HEK293 (cell line): ENCODE results near the gene DIP2B.

Experiments
- CTCF ChIA-PET: fragments of 350-600 bp; formaldehyde crosslinking; extraction: SDS; loops from one replicate; lab custom pipeline; 2021; ENCODE audit warnings: antibody characterized with exemption; lab: Yijun Ruan, JAX
- POLR2A ChIA-PET: fragments of 300-600 bp; formaldehyde crosslinking; extraction: SDS; loops from one replicate; lab custom pipeline; 2020; ENCODE audit warnings: antibody characterized with exemption, inconsistent platforms; lab: Yijun Ruan, JAX
- H3K27ac ChIP-seq: fragments of 200-500 bp; sonication (Bioruptor generic); 2 replicates; pipeline ENCODE4 v1.5.1; 2014; ENCODE audit warnings: low read depth, low read length, control low read depth, inconsistent platforms; ENCODE audit errors: extremely low read depth
- H3K36me3 ChIP-seq, 2 experiments: fragments of 200-500 bp in 1 of 2; sonication (Bioruptor generic) in 1 of 2; 1 replicate in 1 of 2; 2 replicates in 1 of 2; pipeline ENCODE4 v1.5.1; 2014 to 2017; ENCODE audit warnings: inconsistent platforms in 2 of 2, low read length in 2 of 2; ENCODE audit not compliant: control insufficient read depth in 2 of 2, insufficient read depth in 1 of 2
- H3K4me1 ChIP-seq: fragments of 200-500 bp; sonication (Bioruptor generic); 2 replicates; pipeline ENCODE4 v1.5.1; 2014; ENCODE audit warnings: mild to moderate bottlenecking, low read length, inconsistent platforms; ENCODE audit not compliant: control insufficient read depth, insufficient read depth
- H3K4me3 ChIP-seq: 2 replicates; pipeline ENCODE4 v1.5.1; 2011; ENCODE audit warnings: low read depth, mild to moderate bottlenecking, control low read depth, low read length, moderate library complexity
- H3K9me3 ChIP-seq: fragments of 200-500 bp; sonication (Bioruptor generic); 2 replicates; pipeline ENCODE4 v1.5.1; 2014; ENCODE audit warnings: low read depth, low read length, inconsistent platforms; ENCODE audit not compliant: control insufficient read depth, insufficient read depth
- KLF1 ChIP-seq: fragments of 450-650 bp; formaldehyde crosslinking; IDR thresholded peaks from 2 replicates; pipeline ENCODE4 v1.5.1; 2016; ENCODE audit warnings: missing biosample characterization, missing genetic modification characterization
- KLF8 ChIP-seq: fragments of 450-650 bp; formaldehyde crosslinking; IDR thresholded peaks from 2 replicates; pipeline ENCODE4 v1.5.1; 2016; ENCODE audit warnings: missing biosample characterization, missing genetic modification characterization
- SCRT1 ChIP-seq: fragments of 450-650 bp; formaldehyde crosslinking; IDR thresholded peaks from 2 replicates; pipeline ENCODE4 v1.5.1; 2016; ENCODE audit warnings: missing biosample characterization, missing genetic modification characterization, borderline replicate concordance
- SCRT2 ChIP-seq: fragments of 450-650 bp; formaldehyde crosslinking; IDR thresholded peaks from 2 replicates; pipeline ENCODE4 v1.5.1; 2016; ENCODE audit warnings: missing biosample characterization, missing genetic modification characterization
- SP7 ChIP-seq: fragments of 450-650 bp; formaldehyde crosslinking; IDR thresholded peaks from 2 replicates; pipeline ENCODE4 v1.5.1; 2016; ENCODE audit warnings: missing biosample characterization, missing genetic modification characterization
- TRIM28 ChIP-seq: IDR thresholded peaks from 2 replicates; pipeline ENCODE4 v1.6.1; 2011; ENCODE audit warnings: low read length, control low read depth, borderline replicate concordance
- ZBTB17 ChIP-seq: fragments of 450-650 bp; formaldehyde crosslinking; IDR thresholded peaks from 2 replicates; pipeline ENCODE4 v1.5.1; 2016; ENCODE audit warnings: missing biosample characterization, missing genetic modification characterization
- ZNF175 ChIP-seq: fragments of 450-650 bp; formaldehyde crosslinking; IDR thresholded peaks from 2 replicates; pipeline ENCODE4 v1.5.1; 2016; ENCODE audit warnings: missing biosample characterization, missing genetic modification characterization
- ZNF211 ChIP-seq: fragments of 450-650 bp; formaldehyde crosslinking; IDR thresholded peaks from 2 replicates; pipeline ENCODE4 v1.5.1; 2016; ENCODE audit warnings: low read depth, missing biosample characterization, missing genetic modification characterization
- ZNF23 ChIP-seq: fragments of 450-650 bp; formaldehyde crosslinking; IDR thresholded peaks from 2 replicates; pipeline ENCODE4 v1.5.1; 2016; ENCODE audit warnings: missing biosample characterization, missing genetic modification characterization, borderline replicate concordance
- ZNF24 ChIP-seq: fragments of 450-650 bp; formaldehyde crosslinking; IDR thresholded peaks from 2 replicates; pipeline ENCODE4 v1.5.1; 2016; ENCODE audit warnings: missing biosample characterization, missing genetic modification characterization
- ZNF292 ChIP-seq: fragments of 450-650 bp; formaldehyde crosslinking; IDR thresholded peaks from 2 replicates; pipeline ENCODE4 v1.5.1; 2016; ENCODE audit warnings: low read depth, missing biosample characterization, missing genetic modification characterization, borderline replicate concordance
- ZNF324 ChIP-seq: fragments of 450-650 bp; formaldehyde crosslinking; IDR thresholded peaks from 2 replicates; pipeline ENCODE4 v1.5.1; 2016; ENCODE audit warnings: missing biosample characterization, missing genetic modification characterization
- ZNF366 ChIP-seq: fragments of 450-650 bp; formaldehyde crosslinking; conservative IDR thresholded peaks from 2 replicates; pipeline ENCODE4 v1.5.1; 2016; ENCODE audit warnings: missing biosample characterization, missing genetic modification characterization
- ZNF423 ChIP-seq: fragments of 450-650 bp; formaldehyde crosslinking; IDR thresholded peaks from 2 replicates; pipeline ENCODE4 v1.5.1; 2016; ENCODE audit warnings: missing biosample characterization, missing genetic modification characterization
- ZNF555 ChIP-seq: fragments of 450-650 bp; formaldehyde crosslinking; conservative IDR thresholded peaks from 2 replicates; pipeline ENCODE4 v1.5.1; 2017; ENCODE audit warnings: missing biosample characterization, mild to moderate bottlenecking, missing genetic modification characterization, inconsistent platforms
- ZNF571 ChIP-seq: fragments of 450-650 bp; formaldehyde crosslinking; IDR thresholded peaks from 2 replicates; pipeline ENCODE4 v1.5.0; 2017; ENCODE audit warnings: missing biosample characterization, missing genetic modification characterization
- ZNF596 ChIP-seq: fragments of 450-650 bp; IDR thresholded peaks from 2 replicates; pipeline ENCODE4 v1.5.0; 2018; ENCODE audit warnings: missing biosample characterization, mild to moderate bottlenecking, missing genetic modification characterization, moderate library complexity
- ZSCAN30 ChIP-seq: fragments of 450-650 bp; IDR thresholded peaks from 2 replicates; pipeline ENCODE4 v1.5.1; 2018; ENCODE audit warnings: missing biosample characterization, mild to moderate bottlenecking, missing genetic modification characterization, moderate library complexity
- TF ChIP-seq, protein P1 (sequence below): fragments of 450-650 bp; formaldehyde crosslinking; conservative IDR thresholded peaks from 2 replicates; pipeline ENCODE4 v1.5.1; 2016; ENCODE audit warnings: low read depth, missing biosample characterization, missing genetic modification characterization
- TF ChIP-seq, protein P2 (sequence below): fragments of 450-650 bp; formaldehyde crosslinking; IDR thresholded peaks from 2 replicates; pipeline ENCODE4 v1.5.1; 2016; ENCODE audit warnings: missing biosample characterization, missing genetic modification characterization
- TF ChIP-seq, protein P3 (sequence below): fragments of 450-650 bp; formaldehyde crosslinking; IDR thresholded peaks from 2 replicates; pipeline ENCODE4 v1.5.1; 2017; ENCODE audit warnings: missing biosample characterization, missing genetic modification characterization
- TF ChIP-seq, protein P4 (sequence below): fragments of 450-650 bp; formaldehyde crosslinking; IDR thresholded peaks from 2 replicates; pipeline ENCODE4 v1.5.1; 2016; ENCODE audit warnings: missing biosample characterization, missing genetic modification characterization

DIP2B gene

DNA sequence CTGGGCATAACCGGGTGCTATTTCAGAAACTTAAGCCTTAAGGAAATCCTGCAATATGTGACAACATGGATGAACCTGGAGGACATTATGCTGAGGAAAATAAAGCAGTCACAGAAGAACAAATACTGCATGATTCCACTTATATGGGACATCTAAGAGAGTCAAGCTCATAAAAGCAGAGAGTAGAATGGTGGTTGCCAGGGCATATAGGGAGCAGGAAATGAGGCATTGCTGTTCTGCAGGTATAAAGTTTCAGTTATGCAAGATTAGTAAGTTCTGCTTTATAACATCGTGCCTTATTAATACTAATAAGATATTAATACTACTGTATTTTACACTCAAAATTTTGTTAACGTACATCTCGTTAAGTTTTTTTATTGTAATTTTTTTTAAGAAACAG, 134.9 kb downstream of the DIP2B start (continued):
- TF ChIP-seq, protein P1, sequence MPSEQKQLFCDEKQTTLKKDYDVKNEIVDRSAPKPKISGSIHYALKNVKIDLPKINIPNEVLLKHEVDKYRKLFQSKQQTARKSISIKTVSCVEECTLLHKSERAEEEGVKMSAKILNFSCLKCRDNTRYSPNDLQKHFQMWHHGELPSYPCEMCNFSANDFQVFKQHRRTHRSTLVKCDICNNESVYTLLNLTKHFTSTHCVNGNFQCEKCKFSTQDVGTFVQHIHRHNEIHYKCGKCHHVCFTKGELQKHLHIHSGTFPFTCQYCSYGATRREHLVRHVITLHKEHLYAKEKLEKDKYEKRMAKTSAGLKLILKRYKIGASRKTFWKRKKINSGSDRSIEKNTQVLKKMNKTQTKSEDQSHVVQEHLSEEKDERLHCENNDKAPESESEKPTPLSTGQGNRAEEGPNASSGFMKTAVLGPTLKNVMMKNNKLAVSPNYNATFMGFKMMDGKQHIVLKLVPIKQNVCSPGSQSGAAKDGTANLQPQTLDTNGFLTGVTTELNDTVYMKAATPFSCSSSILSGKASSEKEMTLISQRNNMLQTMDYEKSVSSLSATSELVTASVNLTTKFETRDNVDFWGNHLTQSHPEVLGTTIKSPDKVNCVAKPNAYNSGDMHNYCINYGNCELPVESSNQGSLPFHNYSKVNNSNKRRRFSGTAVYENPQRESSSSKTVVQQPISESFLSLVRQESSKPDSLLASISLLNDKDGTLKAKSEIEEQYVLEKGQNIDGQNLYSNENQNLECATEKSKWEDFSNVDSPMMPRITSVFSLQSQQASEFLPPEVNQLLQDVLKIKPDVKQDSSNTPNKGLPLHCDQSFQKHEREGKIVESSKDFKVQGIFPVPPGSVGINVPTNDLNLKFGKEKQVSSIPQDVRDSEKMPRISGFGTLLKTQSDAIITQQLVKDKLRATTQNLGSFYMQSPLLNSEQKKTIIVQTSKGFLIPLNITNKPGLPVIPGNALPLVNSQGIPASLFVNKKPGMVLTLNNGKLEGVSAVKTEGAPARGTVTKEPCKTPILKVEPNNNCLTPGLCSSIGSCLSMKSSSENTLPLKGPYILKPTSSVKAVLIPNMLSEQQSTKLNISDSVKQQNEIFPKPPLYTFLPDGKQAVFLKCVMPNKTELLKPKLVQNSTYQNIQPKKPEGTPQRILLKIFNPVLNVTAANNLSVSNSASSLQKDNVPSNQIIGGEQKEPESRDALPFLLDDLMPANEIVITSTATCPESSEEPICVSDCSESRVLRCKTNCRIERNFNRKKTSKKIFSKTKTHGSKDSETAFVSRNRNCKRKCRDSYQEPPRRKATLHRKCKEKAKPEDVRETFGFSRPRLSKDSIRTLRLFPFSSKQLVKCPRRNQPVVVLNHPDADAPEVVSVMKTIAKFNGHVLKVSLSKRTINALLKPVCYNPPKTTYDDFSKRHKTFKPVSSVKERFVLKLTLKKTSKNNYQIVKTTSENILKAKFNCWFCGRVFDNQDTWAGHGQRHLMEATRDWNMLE (tag by site-specific recombination): no peak
- TF ChIP-seq SCRT2 (tag by site-specific recombination) (no peak), ZNF423 (tag by site-specific recombination) (no peak), ZNF596 (tag by site-specific recombination) (no peak), ZNF211 (tag by site-specific recombination) (no peak), ZSCAN30 (tag by site-specific recombination) (no peak), ZNF23 (tag by site-specific recombination) (no peak), ZBTB17 (tag by site-specific recombination) (no peak), ZNF24 (no peak)
- TF ChIP-seq, protein P2, sequence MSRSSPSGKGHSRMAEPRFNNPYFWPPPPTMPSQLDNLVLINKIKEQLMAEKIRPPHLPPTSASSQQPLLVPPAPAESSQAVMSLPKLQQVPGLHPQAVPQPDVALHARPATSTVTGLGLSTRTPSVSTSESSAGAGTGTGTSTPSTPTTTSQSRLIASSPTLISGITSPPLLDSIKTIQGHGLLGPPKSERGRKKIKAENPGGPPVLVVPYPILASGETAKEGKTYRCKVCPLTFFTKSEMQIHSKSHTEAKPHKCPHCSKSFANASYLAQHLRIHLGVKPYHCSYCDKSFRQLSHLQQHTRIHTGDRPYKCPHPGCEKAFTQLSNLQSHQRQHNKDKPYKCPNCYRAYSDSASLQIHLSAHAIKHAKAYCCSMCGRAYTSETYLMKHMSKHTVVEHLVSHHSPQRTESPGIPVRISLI (tag by site-specific recombination): no peak

DNA sequence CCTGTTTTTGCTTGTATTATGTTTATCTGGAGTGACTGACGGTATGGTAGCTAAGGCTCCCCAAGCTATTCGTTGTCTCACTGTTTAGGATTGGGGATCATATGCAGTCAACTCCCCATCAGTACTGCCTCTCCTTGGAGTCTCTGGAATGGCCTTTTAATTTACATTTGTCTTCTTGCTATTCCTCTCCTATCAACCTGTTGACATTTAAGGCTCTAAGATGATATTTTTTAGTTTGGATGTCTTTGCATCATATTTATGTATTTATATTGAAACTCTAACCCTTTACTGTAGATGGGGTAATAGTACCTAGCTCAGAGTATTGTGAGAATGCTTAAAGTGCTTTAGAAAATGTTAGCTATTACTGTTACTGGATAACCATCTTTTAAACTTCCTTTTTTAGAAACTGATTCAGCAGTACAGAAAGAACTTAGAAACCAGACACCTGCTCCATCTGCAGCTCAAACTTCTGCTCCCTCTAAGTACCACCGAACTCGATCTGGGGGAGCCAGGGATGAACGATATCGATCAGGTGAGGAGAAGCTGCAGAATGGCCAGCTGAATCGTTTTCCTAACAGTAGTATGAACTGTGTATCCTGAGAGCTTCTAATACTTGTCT, 135.6 kb downstream of the DIP2B start:
- CTCF ChIA-PET: interaction anchor here (0.6 to 3.7 kb wide), 4 partner anchors 17 to 136 kb away, joined by 4 to 45 read pairs (median 11); partner anchors contain the start of gene DIP2B
- Histone ChIP-seq H3K4me3 (no peak overlapping the region), H3K4me1 (no peaks in the 10 kb centered on the region), H3K36me3 (peaks cover 0 to 4% of the 10 kb centered on the region in 2 experiments; a peak in 1 of 3 replicates), H3K9me3 (no peaks in the 10 kb centered on the region), H3K27ac (no peak overlapping the region)
- POLR2A ChIA-PET: no interaction called here
- peak; percentile 79 for TF ChIP-seq SCRT2 (tag by site-specific recombination)
- TF ChIP-seq ZNF555 (tag by site-specific recombination): no peak
- TF ChIP-seq SCRT1 (tag by site-specific recombination): peak; percentile 73

DNA sequence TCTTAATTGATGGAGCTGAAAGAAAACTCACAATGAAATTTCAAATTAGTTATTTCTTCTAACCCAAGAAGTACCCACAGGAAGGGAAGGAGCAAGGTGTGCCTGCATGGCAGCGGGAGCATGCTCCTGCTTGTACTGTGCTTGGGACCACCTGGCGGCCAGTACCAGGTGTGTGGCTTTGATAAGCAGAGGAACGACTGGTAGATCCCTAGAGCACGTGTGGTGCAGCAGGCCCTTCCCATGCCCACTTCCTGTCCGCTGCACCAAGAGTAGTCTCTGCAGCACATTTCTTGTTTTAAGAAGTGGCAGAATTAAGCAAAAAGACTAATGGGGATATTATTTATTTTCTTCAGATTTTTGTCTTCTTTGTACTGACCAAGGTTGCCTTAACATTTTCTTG, 136.8 kb downstream of the DIP2B start:
- POLR2A ChIA-PET: interaction anchor here (0.9 kb wide), 1 partner anchor 73 kb away, joined by 3 read pairs; no protein-coding TSS in a partner anchor
- Histone ChIP-seq H3K9me3 (no peaks in the 10 kb centered on the region), H3K27ac (no peak overlapping the region), H3K4me1 (peaks cover under 1% of the 10 kb centered on the region; the same call in 1 of the 2 replicates), H3K36me3 (peaks cover 0 to 4% of the 10 kb centered on the region in 2 experiments; a peak in 1 of 3 replicates), H3K4me3 (no peak overlapping the region)
- CTCF ChIA-PET: interaction anchor here (0.5 to 0.7 kb wide), 2 partner anchors 73 to 136 kb away, joined by 4 to 5 read pairs; partner anchors contain the start of gene DIP2B
- no peak for TF ChIP-seq ZNF571 (tag by site-specific recombination)
- TF ChIP-seq, protein P3, sequence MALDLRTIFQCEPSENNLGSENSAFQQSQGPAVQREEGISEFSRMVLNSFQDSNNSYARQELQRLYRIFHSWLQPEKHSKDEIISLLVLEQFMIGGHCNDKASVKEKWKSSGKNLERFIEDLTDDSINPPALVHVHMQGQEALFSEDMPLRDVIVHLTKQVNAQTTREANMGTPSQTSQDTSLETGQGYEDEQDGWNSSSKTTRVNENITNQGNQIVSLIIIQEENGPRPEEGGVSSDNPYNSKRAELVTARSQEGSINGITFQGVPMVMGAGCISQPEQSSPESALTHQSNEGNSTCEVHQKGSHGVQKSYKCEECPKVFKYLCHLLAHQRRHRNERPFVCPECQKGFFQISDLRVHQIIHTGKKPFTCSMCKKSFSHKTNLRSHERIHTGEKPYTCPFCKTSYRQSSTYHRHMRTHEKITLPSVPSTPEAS (tag by site-specific recombination): no peak
- TF ChIP-seq KLF8: no peak
- TF ChIP-seq, protein P4, sequence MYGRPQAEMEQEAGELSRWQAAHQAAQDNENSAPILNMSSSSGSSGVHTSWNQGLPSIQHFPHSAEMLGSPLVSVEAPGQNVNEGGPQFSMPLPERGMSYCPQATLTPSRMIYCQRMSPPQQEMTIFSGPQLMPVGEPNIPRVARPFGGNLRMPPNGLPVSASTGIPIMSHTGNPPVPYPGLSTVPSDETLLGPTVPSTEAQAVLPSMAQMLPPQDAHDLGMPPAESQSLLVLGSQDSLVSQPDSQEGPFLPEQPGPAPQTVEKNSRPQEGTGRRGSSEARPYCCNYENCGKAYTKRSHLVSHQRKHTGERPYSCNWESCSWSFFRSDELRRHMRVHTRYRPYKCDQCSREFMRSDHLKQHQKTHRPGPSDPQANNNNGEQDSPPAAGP (tag by site-specific recombination): no peak
- TF ChIP-seq ZNF324 (tag by site-specific recombination): no peak
- TF ChIP-seq SP7 (tag by site-specific recombination): no peak
- no peak for TF ChIP-seq ZNF175 (tag by site-specific recombination)
- no peak for TF ChIP-seq ZNF366 (tag by site-specific recombination)
- TF ChIP-seq ZNF292 (tag by site-specific recombination): no peak
- no peak for TF ChIP-seq KLF1
- TF ChIP-seq TRIM28: no peak
